GM18519 (cell line): ENCODE results near the gene ZDHHC8.

ENCODE experiments used
- ATAC-seq: cut with Tn5 transposase; IDR thresholded peaks from one replicate; pipeline ENCODE4 v1.9.1; 2021; ENCODE audit warnings: mild to moderate bottlenecking, moderate library complexity; ENCODE audit not compliant: unreplicated experiment, low FRiP score

Gene ZDHHC8

DNA sequence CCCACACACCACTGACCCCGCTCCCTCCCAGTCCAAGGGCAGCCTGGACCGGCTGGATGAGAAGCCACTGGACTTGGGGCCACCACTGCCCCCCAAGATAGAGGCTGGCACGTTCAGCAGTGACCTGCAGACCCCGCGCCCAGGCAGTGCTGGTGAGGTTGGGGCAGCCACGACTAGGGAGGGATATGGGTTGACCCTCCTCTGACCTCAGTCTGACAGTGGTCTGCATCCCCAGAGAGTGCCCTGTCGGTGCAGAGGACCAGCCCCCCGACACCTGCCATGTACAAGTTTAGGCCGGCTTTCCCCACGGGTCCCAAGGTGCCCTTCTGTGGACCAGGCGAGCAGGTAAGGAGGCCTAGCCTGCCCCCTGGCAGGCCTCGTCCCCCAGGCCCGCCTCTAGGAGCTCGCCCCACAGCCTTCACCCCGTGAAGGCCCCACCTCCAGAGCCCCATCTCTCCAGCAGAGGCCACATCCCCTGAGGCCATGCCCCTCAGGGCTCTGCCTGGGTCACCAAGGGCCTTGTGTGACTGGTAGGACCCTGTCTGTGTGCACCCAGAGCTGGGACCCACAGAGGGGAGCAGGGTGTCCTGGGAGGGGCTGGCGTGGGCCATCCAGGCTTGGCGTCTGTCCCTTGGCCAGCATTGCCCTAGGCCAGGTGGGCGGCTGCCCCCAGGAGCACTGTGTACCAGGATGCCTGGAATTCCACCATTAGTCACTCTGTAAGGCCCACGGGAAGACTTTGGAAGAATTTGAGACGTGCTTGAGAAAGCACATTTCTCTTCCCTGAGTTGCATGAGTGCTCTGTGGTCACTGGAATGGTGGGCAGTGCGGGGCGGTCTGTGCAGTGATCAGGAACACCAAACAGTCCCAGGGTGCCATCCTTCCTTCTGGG is 9.8 kb downstream of the ZDHHC8 start:
- no peak for ATAC-seq

GRCh38 chr22:20142711-20143621 is 11.4 kb downstream of the ZDHHC8 start:
- ATAC-seq, result no peak

GRCh38 chr22:20143883-20144665 is 12.5 kb downstream of the ZDHHC8 start:
- ATAC-seq, result no peak

DNA sequence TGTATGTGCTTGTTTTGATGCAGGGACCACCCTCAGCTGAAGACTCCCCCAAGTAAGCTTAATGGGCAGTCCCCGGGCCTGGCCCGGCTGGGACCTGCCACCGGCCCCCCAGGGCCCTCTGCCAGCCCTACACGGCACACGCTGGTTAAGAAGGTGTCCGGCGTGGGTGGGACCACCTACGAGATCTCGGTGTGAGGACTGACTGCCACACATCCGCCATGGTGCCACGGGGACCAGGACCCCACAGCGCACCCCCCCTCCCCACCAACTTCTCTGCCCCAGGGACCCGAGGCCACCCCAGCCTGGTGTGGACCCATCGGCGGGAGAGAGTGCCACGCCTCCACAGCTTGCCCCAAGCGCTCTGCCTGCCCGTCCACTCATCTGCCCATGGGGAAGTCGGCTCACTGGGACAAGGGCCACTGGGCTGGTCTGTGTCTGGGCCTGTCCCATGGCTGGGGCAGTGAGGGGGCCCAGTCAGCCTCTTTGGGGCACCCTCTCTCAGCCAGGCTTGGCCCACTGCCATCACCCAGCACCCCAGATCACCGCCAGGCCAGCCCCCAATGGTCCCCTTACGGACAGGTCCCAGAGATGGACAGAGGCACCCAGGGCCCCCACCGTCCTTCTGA is 13.7 kb downstream of the ZDHHC8 start:
- ATAC-seq, result no peak

DNA sequence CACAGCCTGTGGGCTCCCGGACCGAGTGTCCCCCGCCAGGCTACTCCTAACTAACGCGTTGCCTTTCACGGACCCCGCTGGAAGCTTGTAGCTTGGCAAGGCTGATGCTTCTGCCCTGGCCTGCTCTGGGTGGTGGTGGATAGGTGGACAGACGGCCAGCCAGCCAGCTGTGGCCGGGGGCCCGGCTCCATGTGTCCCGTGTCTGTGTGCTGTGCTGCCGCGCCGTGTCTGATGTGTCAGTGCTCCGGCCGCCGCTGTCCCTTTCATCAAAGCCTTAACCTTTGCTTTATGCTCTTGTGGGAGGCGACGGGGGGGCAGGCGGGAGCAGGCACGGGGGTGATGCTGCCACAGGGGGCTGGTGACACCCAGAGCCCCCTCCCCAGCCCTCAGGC is 14.2 kb downstream of the ZDHHC8 start:
- ATAC-seq, result no peak

DNA sequence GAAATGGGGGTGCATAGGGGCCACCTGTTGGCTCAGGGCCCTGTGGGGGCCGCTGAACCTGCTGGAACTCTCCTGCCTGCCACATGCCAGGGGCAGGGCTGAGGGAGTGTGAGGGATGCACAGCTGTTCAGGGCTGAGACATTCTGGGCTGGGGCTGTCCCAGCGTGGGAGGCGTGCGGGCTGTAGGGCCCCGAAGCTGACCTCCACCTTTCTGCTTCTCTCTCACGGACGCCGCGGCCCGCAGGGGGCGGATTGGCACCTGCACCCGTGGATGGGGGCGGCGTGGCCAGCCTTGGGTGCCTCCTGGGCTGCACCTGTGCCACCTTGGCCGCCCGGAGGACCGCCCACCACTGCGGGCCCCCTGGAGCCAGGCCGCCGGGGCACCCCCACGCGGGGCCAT is 15.2 kb downstream of the ZDHHC8 start:
- ATAC-seq, result no peak

GRCh38 chr22:20147237-20147988 is 15.8 kb downstream of the ZDHHC8 start:
- no peak for ATAC-seq

DNA sequence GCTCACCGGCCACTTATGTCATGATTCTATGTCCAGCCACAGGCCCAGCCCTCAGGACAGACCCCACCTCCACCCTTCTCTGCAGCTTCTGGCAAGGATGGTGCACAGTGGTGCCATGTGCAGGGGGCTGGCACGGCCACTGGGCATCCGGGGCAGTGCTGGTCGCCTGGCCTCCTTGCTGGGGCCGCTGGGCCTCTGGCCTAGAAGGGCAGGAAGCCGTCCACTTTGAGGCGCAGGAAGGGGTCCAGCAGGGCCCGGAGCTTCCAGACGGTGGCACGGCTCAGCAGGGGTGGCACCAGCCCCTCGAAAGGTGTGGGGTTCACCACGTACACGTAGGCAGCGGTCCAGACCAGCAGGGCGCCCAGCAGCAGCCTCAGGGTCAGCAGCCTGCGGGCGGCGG is 16.8 kb downstream of the ZDHHC8 start:
- ATAC-seq, result no peak

- no peak for ATAC-seq
These were observed 17.9 kb downstream of the ZDHHC8 start for GRCh38 chr22:20149257-20150250.

GRCh38 chr22:20150381-20151275 is 19.0 kb downstream of the ZDHHC8 start, which contains the start of gene CCDC188:
Gene CCDC188, minus strand, starts transcription at chr22:20151055. Its CDS starts 69 bp downstream, at chr22:20150986.
- no peak for ATAC-seq

- no peak for ATAC-seq
These were observed 19.6 kb downstream of the ZDHHC8 start for GRCh38 chr22:20151276-20151588.

GRCh38 chr22:20152464-20152890 is 20.9 kb downstream of the ZDHHC8 start:
- ATAC-seq, result no peak

- no peak for ATAC-seq
These were observed 22.3 kb downstream of the ZDHHC8 start for GRCh38 chr22:20153945-20154344.

- ATAC-seq, result no peak
These were observed 23.1 kb downstream of the ZDHHC8 start for GRCh38 chr22:20154602-20155187.

DNA sequence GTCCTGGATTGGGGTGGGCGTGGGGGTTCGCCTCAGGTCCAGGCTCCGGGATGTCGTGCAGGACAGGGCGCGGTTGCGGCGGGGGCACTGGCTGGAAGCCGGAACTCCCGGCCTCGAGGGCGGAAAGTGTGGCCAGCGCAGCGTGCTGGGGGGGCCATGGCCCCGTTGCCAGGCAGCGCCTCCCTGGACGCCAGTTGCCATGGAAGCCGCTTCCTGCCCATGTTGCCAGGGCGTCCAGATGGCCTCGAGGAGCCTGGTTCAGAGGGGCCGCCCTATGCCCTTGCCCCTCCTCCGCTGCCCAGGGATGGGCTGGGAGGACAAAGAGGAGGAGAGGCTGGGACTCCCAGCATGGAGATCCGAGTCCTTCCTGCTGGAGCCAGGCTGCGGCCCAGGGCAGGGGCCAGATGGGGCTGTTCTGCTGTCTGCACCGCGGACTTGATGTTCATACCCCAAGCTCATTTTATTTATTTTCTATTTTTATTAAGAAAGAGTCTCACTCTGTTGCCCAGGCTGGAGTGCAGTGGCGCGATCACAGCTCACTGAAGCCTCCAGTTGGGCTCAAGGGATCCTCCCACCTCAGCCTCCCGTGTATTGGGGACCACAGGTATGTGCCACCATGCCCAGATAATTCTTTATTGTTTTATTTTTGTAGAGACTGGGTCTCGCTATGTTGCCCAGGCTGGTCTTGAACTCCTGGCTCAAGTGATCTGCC is 23.9 kb downstream of the ZDHHC8 start:
- no peak for ATAC-seq

DNA sequence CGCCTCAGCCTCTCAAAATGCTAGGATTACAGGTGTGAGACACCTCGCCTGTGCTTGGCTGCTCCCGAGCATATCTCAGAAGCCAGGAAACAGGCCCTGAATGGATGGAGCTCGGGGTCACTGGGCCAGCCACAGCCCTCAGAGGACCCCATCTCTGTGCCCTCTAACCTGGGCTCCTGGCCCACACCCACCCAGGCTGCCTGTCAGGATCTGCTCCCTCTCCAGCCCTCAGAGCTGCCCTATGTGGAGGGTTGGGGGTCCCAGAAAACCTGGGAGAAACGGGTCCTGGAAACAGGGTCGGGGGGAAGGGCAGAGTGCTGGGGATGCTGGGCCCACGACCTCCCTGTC is 24.4 kb downstream of the ZDHHC8 start:
- ATAC-seq, result no peak
